Small intestine (tissue), 7 donors: Measurements from ENCODE around the gene OOSP3. TPM values are rescaled to one million over a fixed set of nuclear protein-coding genes. Genes with fewer than 3 reads are reported as not detected.
"Not testable (repeated sequence)": the region's sequence is repeated elsewhere in the genome, so short reads cannot be mapped to it uniquely, and the experiment has no call there.

Experiments
- DNase-seq, 2 donors: peaks; one replicate each; pipeline versions ENCODE4 v3.0.0 to v3.0.0-alpha.2; 2013
- FAIRE-seq: peaks from 2 replicates; lab custom pipeline; 2012; peaks lifted over from hg19 to GRCh38; lab: Jason Lieb, UNC
- H3K27ac ChIP-seq, 3 donors: one replicate each; pipeline ENCODE4 v1.5.1; 2013; ENCODE audit warnings: low read length in 2 of 3, mild to moderate bottlenecking in 2 of 3, control low read depth in 1 of 3, inconsistent platforms in 1 of 3, low read depth in 1 of 3, moderate library complexity in 1 of 3
- H3K27me3 ChIP-seq, 3 donors: one replicate each; pipeline ENCODE4 v1.6.1; 2013; ENCODE audit warnings: low read length in 3 of 3, inconsistent platforms in 1 of 3; ENCODE audit not compliant: control insufficient read depth in 3 of 3, insufficient read depth in 3 of 3
- H3K36me3 ChIP-seq, 3 donors: one replicate each; pipeline ENCODE4 v1.6.1; 2013; ENCODE audit warnings: low read length in 3 of 3, inconsistent platforms in 1 of 3, low read depth in 1 of 3, mild to moderate bottlenecking in 1 of 3, moderate library complexity in 1 of 3; ENCODE audit not compliant: control insufficient read depth in 3 of 3, insufficient read depth in 2 of 3
- H3K4me1 ChIP-seq, 3 donors: one replicate each; pipeline ENCODE4 v1.6.1; 2013; ENCODE audit warnings: low read length in 2 of 3, inconsistent platforms in 1 of 3, low read depth in 1 of 3, mild to moderate bottlenecking in 1 of 3, moderate library complexity in 1 of 3; ENCODE audit not compliant: control insufficient read depth in 3 of 3, insufficient read depth in 2 of 3
- H3K4me3 ChIP-seq, 3 donors: one replicate each; pipeline ENCODE4 v1.5.1; 2013; ENCODE audit warnings: low read length in 3 of 3, control low read depth in 1 of 3, inconsistent platforms in 1 of 3, low read depth in 1 of 3, mild to moderate bottlenecking in 1 of 3, moderate library complexity in 1 of 3
- H3K9me3 ChIP-seq, 2 donors: one replicate each; pipeline ENCODE4 v1.6.1; 2013; ENCODE audit warnings: low read depth in 1 of 2, low read length in 1 of 2; ENCODE audit not compliant: control insufficient read depth in 2 of 2, insufficient read depth in 1 of 2
- WGBS, 3 donors: extraction: QIAGEN DNeasy Blood & Tissue Kit; methylation state at CpG; one replicate each; pipeline ENCODE4 v1.1.7; 2013; 5-methylcytosine and 5-hydroxymethylcytosine counted together
- polyA plus RNA-seq, 4 donors: library from polyadenylated mRNA; stranded (reverse) in 3 of 4; unstranded in 1 of 4; fragments of 200-250 nt in 3 of 4; fragments of 120-200 nt in 1 of 4; gene quantifications; one replicate each; pipeline versions ENCODE4 v1.2.1 to v1.2.3, GENCODE V29; 2013
- donor health status: healthy with polysubstance abuse.
- donor health status: control.
- donor health status: control.
- donor health status: Bipolar disorder and iron deficiency.
- donor health status: healthy.

The OOSP3 gene
- polyA plus RNA-seq, 4 donors = not detected

DNA sequence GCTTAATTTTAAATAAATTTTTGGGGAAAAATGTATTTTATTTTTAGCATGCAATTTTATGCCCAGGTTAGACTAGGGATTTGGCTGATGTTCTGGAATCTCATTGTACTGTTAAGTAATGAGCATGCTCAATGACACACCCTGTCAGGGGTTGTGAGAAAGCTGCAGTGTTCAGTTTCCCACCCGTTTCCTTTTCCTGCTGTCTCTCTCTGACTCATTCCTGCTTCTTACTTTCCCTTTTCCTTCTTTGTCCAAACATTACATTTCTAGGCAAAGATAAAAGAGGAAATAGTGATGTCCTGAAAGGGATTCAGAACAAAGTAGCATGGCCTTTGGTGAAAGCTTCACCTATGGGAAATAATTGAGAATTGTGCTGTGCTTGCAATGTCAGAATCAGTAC is 22.7 kb downstream of the OOSP3 start:
- WGBS, 3 donors = 15 to 32% (median 25%) methylated on average over 1 of the region's 1 CpG
- Histone ChIP-seq H3K4me3 (no peak overlapping the region), H3K27me3 (no peaks in the 10 kb centered on the region), H3K9me3 (peaks cover 0 to 4% of the 10 kb centered on the region in 2 donors), H3K4me1 (no peaks in the 10 kb centered on the region), H3K27ac (no peak overlapping the region), H3K36me3 (no peaks in the 10 kb centered on the region)
- peak; percentile 13 for DNase-seq
- no peak for FAIRE-seq

DNA sequence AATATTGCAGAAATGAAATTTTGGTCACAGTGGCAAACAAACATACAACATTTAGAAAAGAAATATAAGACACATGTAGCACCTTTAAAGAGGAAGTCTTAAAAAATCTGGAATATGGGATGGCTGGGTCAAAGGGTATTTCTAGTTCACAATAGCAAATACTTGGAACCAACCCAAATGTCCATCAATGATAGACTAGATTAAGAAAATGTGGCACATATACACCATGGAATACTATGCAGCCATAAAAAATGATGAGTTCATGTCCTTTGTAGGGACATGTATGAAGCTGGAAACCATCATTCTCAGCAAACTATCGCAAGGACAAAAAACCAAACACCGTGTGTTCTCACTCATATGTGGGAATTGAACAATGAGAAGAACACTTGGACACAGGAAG is 25.0 kb downstream of the OOSP3 start:
- FAIRE-seq, H3K9me3 ChIP-seq, H3K4me3 ChIP-seq, H3K27ac ChIP-seq, H3K27me3 ChIP-seq, DNase-seq, H3K4me1 ChIP-seq, H3K36me3 ChIP-seq: not testable (repeated sequence)
- 73 to 95% (median 88%) methylated on average over 2 of the region's 2 CpGs for WGBS, 3 donors

DNA sequence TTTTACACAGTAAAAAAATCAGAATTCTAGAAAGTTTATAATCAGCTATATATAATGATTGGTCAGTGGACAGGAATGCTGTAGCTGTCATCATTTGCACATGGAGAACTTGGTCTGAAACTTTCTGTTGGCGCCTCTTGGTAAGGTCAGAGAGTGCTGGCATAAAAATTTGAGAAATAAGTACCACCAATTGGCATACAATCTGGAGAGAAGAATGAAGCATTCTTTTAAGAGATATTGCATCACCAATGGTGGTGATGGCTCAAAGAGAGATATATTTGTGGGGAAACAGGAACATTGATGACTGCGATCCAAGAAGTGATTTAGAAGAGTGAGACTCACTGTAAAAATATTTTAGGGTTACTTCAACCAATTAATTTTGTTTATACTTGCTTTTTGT is 39.9 kb downstream of the OOSP3 start:
- H3K36me3 ChIP-seq = no peaks in the 10 kb centered on the region
- no peaks in the 10 kb centered on the region for H3K27me3 ChIP-seq
- FAIRE-seq (no peak), DNase-seq (no peak)
- H3K27ac ChIP-seq = no peak overlapping the region
- 92 to 99% (median 94%) methylated on average over 2 of the region's 2 CpGs for WGBS, 3 donors
- no peaks in the 10 kb centered on the region for H3K4me1 ChIP-seq
- H3K9me3 ChIP-seq = peaks cover 0 to 33% of the 10 kb centered on the region in 2 donors
- no peak overlapping the region for H3K4me3 ChIP-seq

DNA sequence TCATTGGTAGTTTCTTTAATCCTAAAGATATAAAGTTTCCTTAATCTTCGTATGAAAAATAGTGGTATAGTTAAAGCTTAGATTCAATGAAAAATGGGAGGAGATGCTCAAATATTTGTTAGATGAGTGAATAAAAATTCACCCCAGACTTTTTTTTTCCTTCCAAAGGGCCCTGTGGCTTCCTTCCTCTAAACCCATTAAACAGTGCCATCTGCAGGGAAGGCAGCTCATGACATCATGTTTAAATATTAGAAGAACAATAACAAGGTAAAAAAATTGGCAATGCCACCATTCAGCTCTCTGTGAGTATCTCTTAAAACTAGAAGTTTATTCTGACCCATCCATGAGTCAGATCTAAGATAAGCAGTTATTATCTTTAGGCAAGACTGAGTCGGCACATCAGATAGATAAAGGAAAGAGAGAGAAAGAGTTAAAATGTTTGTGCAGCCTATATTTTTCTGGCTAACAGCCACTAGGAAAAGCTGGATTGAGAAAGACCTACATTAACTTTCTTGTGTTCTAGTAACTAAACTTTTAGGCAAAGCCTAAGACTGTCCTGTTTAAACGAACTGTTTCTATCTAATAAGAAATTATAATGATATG is 40.5 kb downstream of the OOSP3 start:
- no peak overlapping the region for H3K27ac ChIP-seq
- no peak overlapping the region for H3K4me3 ChIP-seq
- peak; percentile 38 to 41 for DNase-seq
- 46 to 59% (median 51%) methylated on average over 3 of the region's 3 CpGs for WGBS, 3 donors
- H3K4me1 ChIP-seq = no peaks in the 10 kb centered on the region
- H3K36me3 ChIP-seq = no peaks in the 10 kb centered on the region
- no peaks in the 10 kb centered on the region for H3K27me3 ChIP-seq
- H3K9me3 ChIP-seq = peaks cover 3 to 39% of the 10 kb centered on the region in 2 donors
- no peak for FAIRE-seq

DNA sequence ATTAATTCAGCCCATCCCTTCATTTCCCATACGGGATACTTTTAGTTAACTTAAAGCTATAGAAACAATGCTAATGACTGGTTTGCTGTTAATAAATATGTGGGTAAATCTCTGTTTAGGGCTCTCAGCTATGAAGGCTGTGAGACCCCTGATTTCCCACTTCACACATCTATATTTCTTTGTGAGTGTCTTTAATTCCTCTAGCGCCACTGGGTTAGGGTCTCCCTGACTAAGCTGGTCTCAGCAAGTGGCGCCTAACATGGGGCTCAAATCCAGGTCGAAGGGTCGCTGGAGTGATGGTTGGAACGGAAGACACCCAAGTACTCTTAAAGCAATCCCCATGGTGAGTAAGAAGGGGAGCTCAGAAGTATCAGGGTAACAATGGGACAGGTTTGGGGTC is 45.2 kb downstream of the OOSP3 start:
- no peak overlapping the region for H3K4me3 ChIP-seq
- no peaks in the 10 kb centered on the region for H3K36me3 ChIP-seq
- FAIRE-seq (no peak), DNase-seq (peak in 1 of 2 donors; percentile 9)
- no peak overlapping the region for H3K27ac ChIP-seq
- 93 to 99% (median 95%) methylated on average over 6 of the region's 6 CpGs for WGBS, 3 donors
- H3K9me3 ChIP-seq = peaks cover 5 to 37% of the 10 kb centered on the region in 2 donors
- H3K27me3 ChIP-seq = no peaks in the 10 kb centered on the region
- no peaks in the 10 kb centered on the region for H3K4me1 ChIP-seq

DNA sequence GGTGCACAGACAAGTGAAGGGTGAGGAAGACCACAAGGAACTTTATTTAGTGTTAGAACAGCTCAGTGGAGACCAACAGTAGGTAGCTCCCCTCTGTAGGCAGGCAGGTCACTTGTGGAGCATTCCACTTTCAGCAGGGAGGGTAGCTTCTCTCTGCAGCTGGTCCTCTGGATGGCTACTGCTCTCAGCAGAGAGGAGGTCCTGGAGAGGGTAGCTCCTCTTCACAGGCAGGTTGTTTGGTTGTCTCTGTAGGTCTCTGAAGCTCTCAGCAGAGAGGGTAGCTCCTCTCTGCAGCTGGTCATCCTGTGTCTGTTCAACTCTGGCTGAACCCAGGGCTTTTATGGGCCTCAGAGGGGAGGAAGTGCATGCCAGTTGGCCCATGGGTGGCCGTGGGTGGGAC is 53.1 kb downstream of the OOSP3 start:
- Histone ChIP-seq H3K36me3 (no peaks in the 10 kb centered on the region), H3K27ac (no peak overlapping the region), H3K9me3 (peaks cover 2 to 18% of the 10 kb centered on the region in 2 donors), H3K4me1 (no peaks in the 10 kb centered on the region), H3K27me3 (no peaks in the 10 kb centered on the region), H3K4me3 (no peak overlapping the region)
- no peak for DNase-seq
- FAIRE-seq = no peak
- WGBS, 3 donors = 75 to 92% (median 76%) methylated on average over 1 of the region's 1 CpG

DNA sequence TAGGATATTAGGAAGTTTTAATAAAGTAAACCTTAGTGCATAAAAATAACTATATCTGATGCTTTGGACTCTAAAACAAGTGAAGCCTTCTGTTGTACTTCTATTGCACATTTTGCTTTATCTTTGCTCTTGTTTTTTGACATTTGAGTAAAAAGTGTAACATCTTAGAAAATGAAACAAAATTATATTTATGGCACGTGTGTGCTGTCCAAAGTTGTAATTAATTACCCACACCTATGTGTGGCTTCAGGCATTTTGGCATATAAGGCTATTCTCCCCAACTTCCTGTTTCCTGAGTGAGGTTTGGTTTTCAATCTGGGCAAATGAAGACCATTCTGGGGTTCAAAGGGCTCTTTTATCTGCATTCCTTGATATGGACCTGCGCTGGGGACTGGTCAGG is 59.5 kb downstream of the OOSP3 start, which contains the start of gene OOSP1:
Gene OOSP1 (plus strand): TSS at position 301 of the 400 bp plus-strand sequence. CDS start 23 bp downstream, at position 324.
- H3K4me1 ChIP-seq = no peaks in the 10 kb centered on the region
- WGBS, 3 donors = 19 to 39% (median 20%) methylated on average over 2 of the region's 2 CpGs
- no peaks in the 10 kb centered on the region for H3K9me3 ChIP-seq
- no peak for DNase-seq
- no peak within 1 kb of the TSS for H3K27ac ChIP-seq
- H3K27me3 ChIP-seq = no peaks in the 10 kb centered on the region
- H3K4me3 ChIP-seq = no peak within 1 kb of the TSS
- H3K36me3 ChIP-seq = no peaks in the 10 kb centered on the region
- no peak for FAIRE-seq

DNA sequence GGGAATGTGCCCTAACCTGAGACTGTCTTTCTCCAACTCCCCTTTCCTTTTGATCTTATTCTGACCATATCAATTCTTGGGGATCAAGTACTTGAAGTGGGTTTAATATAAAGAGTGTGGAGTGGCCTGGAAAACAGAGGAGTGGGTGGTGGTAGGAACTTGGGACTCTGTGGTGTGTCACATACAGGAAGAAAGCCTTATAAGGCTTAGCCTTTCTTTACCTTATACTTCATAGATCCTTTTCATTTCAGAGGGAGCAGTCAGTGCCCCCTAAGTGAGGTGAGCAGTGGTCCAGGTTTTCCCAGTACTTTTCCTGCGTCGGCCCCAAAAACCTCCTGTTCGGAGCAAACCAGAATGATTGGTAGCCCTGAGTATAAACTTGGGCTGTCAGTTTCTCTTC is 60.1 kb downstream of the OOSP3 start:
- Histone ChIP-seq H3K9me3 (no peaks in the 10 kb centered on the region), H3K27ac (no peak overlapping the region), H3K4me1 (no peaks in the 10 kb centered on the region), H3K27me3 (no peaks in the 10 kb centered on the region), H3K4me3 (no peak overlapping the region), H3K36me3 (no peaks in the 10 kb centered on the region)
- DNase-seq (no peak), FAIRE-seq (no peak)
- 94 to 100% (median 95%) methylated on average over 3 of the region's 3 CpGs for WGBS, 3 donors

DNA sequence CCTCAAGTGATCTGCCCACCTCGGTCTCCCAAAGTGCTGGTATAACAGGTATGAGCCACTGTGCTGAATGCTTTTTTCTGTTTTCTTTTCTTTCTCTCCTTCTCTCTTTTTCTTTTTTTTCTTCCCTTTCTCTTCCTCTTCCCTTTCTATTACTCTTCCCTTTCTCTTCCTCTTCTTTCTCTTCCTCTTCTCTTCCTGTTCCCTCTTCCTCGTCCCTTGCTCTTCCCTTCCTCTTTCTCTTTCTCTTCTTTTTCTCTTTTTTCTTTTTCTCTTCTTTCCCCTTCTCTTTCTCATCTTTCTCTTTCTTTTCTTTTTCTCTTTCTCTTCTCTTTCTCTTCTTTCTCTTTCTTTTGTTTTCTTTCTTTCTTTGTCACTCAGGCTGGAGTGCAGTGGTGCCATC is 60.9 kb downstream of the OOSP3 start:
- DNase-seq (no peak), FAIRE-seq (no peak)
- Histone ChIP-seq H3K27me3 (no peaks in the 10 kb centered on the region), H3K9me3 (no peaks in the 10 kb centered on the region), H3K36me3 (no peaks in the 10 kb centered on the region), H3K4me3 (no peak overlapping the region), H3K4me1 (no peaks in the 10 kb centered on the region), H3K27ac (no peak overlapping the region)
- WGBS, 3 donors = 81 to 87% (median 87%) methylated on average over 2 of the region's 2 CpGs
